Heart left ventricle (tissue), 13 donors: ENCODE measurements around the gene RIC8A.

ENCODE experiments used
- POLR2A ChIP-seq, 2 donors: fragments of 450-650 bp; IDR thresholded peaks; one replicate each; pipeline ENCODE4 v1.6.1; 2017; ENCODE audit warnings: antibody characterized with exemption in 2 of 2, mild to moderate bottlenecking in 2 of 2, moderate library complexity in 2 of 2
- TF ChIP-seq, protein P1 (sequence below), 12 donors: fragments of 200-600 bp; sonication (generic) in 4 of 12; IDR thresholded peaks; one replicate each; pipeline versions ENCODE4 v1.5.0 to v1.8.0; 2018 to 2022; ENCODE audit warnings: antibody characterized with exemption in 12 of 12, mild to moderate bottlenecking in 5 of 12
- donor health status: ischemic (EF 13 %, LVEDD 7.1; RV severe dilation, severe dysfunction).
- donor health status: DM: no; HTN: yes; CAD: no.
- donor health status: DM: no; HTN: no; CAD: no.
- donor health status: ischemic (EF 25% LVEDD 6.9; RV normal size, moderate dysfunction).
- donor health status: ischemic (EF 25% LVEDD 5.7; RV mildly dilated, moderate dysfunction).
- donor health status: ischemic (EF 35%, LVEDD 5.7; RV mildly dilated, moderate dysfunction).
- donor health status: nonischemic (EF 11% LVEDD 7.7; RV severe dilation, severe dysfunction).
- donor health status: DM: yes; HTN: yes; CAD: no.
- donor health status: PGD.
- donor health status: ischemic (EF 29% LVEDD 5.4; RV normal size, mild dysfunction).
- donor health status: nonischemic (EF 23%, LVEDD 6.1; RV moderate dilation, normal function).

DNA sequence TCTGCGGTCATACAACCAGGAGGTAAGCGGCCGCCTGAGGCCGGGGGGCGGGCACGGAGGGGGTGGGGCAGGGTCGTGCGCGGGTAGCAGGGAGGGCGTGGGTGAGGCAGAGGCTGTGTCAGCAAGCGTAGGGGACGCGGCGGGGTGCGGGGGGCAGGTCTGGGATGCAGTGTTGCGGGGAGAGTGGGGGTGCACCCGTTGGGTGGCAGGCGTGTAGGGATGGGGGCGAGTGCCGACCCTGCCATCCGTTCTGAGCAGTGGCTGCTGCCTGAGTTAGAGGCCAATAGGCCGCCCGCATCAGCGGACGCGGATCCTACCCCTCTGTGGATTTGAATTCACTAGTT, 1.4 kb downstream of the RIC8A start:
- TF ChIP-seq, protein P1, sequence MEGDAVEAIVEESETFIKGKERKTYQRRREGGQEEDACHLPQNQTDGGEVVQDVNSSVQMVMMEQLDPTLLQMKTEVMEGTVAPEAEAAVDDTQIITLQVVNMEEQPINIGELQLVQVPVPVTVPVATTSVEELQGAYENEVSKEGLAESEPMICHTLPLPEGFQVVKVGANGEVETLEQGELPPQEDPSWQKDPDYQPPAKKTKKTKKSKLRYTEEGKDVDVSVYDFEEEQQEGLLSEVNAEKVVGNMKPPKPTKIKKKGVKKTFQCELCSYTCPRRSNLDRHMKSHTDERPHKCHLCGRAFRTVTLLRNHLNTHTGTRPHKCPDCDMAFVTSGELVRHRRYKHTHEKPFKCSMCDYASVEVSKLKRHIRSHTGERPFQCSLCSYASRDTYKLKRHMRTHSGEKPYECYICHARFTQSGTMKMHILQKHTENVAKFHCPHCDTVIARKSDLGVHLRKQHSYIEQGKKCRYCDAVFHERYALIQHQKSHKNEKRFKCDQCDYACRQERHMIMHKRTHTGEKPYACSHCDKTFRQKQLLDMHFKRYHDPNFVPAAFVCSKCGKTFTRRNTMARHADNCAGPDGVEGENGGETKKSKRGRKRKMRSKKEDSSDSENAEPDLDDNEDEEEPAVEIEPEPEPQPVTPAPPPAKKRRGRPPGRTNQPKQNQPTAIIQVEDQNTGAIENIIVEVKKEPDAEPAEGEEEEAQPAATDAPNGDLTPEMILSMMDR (IDR thresholded peaks at IDR 0.05), result no peak
- no peak for TF ChIP-seq POLR2A (IDR thresholded peaks at IDR 0.05)
